8988T (cell line): Measurements from ENCODE around the gene CCDC106.

ENCODE experiments used
- DNase-seq: peaks from one replicate; pipeline ENCODE4 v3.0.0; 2011

The CCDC106 gene

DNA sequence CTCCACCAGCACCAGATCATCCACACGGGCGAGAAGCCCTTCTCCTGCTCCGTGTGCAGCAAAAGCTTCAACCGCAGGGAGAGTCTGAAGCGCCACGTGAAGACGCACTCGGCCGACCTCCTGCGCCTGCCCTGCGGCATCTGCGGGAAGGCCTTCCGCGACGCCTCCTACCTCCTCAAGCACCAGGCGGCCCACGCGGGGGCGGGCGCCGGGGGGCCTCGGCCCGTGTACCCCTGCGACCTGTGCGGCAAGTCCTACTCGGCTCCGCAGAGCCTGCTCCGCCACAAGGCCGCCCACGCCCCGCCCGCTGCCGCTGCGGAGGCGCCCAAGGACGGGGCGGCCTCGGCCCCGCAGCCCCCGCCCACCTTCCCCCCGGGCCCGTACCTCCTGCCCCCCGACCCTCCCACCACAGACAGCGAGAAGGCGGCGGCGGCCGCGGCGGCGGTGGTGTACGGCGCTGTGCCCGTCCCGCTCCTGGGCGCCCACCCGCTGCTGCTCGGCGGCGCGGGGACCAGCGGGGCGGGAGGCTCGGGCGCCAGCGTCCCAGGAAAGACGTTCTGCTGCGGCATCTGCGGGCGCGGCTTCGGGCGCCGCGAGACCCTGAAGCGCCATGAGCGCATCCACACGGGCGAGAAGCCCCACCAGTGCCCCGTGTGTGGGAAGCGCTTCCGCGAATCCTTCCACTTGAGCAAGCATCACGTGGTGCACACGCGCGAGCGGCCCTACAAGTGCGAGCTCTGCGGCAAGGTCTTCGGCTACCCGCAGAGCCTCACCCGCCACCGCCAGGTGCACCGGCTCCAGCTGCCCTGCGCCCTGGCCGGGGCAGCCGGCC is 33.1 kb upstream of the CCDC106 start:
- no peak for DNase-seq

- DNase-seq: no peak
Observed at GRCh38 chr19:55615543-55616394, 32.2 kb upstream of the CCDC106 start.

- DNase-seq: no peak
Observed at GRCh38 chr19:55616395-55616875, 31.6 kb upstream of the CCDC106 start.

GRCh38 chr19:55617426-55617825 is 30.6 kb upstream of the CCDC106 start:
- DNase-seq: no peak

DNA sequence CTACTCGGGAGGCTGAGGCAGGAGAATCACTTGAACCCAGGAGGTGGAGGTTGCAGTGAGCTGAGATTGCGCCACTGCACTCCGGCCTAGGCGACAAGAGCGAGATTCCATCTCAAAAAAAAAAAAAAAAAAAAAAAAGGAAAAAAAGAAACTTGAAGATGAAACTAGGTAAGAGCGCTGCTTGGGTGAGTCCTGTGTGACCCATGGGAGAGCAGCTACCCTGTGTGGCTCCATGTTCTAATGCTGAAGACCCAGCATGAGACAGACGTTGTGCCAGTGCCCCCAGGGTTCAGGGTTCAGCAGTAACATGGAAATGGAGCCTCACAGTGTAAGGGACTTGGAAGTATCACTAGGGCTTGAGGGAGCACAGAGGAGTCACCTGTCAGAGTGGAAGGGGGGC is 29.6 kb upstream of the CCDC106 start:
- DNase-seq: no peak

GRCh38 chr19:55619286-55619685 is 28.7 kb upstream of the CCDC106 start:
- no peak for DNase-seq

GRCh38 chr19:55620410-55621204 is 27.4 kb upstream of the CCDC106 start:
- no peak for DNase-seq

DNA sequence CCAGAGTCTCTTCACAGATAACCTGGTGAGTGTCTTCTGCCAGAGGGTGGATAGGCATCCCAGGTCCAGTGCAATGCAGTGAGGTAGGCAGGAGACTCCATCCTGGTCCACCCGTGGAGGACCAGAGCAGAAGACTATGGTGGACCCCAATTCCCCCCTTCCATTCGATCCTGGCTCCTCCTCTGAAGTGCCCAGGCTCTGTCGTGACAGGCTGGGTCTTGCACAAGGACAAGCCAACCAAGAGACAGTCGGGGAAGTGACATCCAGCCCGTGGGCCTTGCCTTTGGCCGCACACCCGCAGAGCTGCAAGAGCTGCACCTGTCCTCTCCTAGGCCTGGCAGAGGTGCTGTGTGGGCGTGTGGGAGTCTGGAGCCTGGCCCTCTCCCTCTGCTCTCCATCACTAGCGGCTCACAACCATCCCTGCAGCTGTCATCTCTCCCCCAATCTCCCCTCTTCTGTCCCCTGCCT is 26.8 kb upstream of the CCDC106 start:
- no peak for DNase-seq

DNA sequence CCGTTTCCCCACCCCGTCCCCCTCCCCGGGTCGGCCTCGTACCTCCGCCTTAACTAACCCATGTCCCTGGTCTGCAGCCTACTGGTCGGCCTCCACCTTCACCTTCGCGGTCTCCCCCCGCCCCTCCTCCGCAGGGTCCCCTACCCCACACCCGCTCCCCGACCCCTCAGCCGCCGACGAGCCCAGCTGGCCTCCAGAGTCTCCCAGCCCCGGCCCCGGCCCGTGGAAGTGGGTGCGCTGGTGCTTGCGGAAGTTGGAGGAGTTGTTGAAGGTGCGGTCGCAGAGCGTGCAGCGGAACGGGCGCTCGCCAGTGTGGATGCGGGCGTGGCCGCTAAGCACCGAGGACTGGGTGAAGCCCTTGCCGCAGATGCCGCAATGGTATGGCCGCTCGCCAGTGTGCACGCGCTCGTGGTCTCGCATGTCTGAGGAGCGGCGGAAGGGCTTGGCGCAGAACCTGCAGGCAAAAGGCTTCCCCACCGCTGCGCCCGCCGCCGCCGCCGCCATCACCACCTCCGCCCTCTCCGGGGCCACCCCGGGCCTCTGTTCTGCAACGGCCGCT is 26.3 kb upstream of the CCDC106 start:
- DNase-seq: no peak

GRCh38 chr19:55622242-55622969 is 25.6 kb upstream of the CCDC106 start:
- no peak for DNase-seq

DNA sequence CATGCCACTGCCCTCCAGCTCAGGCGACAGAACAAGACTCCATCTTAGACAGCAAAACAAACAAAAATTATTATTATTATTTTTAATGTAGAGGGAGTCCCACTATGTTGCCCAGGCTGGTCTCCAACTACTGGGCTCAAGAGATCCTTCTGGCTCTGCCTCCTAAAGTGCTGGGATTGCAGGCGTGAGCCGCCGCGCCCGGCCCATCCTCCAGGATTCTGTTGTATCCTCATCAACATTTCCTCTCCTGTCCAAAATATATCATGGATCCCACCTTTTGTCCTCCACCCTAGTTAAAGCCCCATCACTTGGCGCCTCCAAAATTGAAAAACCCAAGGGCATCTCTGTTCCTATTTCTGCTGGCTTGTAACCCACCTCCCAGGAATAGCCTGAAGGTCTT is 24.9 kb upstream of the CCDC106 start:
- DNase-seq: no peak

GRCh38 chr19:55623561-55623960 is 24.5 kb upstream of the CCDC106 start:
- DNase-seq: no peak

GRCh38 chr19:55624109-55625003 is 23.7 kb upstream of the CCDC106 start, which contains the start of gene ZNF784:
ZNF784 (minus strand) TSS chr19:55624566; CDS start chr19:55624561, 5 bp downstream.
- DNase-seq: peak; percentile 84

DNA sequence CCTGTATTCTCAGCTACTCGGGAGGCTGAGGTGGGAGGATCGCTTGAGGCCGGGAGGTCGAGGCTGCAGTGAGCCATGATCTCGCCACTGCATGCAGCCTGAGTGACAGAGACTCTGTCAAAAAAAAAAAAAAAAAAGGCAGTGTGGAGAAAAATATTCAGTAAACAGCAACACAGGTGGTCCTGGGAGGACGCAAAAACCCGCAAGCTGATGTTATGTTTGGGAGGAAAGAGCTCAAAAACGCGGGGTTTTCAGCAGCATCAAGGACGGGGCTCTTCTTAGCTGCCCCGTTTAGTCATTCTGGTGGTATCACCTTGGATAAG is 23.0 kb upstream of the CCDC106 start:
- no peak for DNase-seq

DNA sequence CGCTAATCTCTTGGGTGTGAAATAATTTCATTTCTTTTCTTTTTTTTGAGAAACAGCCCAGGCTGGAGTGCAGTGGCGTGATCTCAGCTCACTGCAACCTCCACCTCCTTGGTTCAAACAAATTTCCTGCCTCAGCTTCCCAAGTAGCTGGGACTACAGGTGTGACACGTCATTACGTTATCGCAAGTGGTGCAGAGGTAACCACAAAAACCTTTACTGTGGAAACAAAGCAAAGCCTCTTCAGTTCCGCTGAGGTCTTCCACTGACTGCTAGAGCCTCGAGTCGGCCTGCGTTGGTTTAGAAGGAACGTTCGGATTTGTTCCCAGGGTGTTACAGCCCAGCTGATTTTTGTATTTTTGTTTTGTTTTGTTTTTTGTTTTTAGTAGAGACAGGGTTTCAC is 21.7 kb upstream of the CCDC106 start:
- no peak for DNase-seq

DNA sequence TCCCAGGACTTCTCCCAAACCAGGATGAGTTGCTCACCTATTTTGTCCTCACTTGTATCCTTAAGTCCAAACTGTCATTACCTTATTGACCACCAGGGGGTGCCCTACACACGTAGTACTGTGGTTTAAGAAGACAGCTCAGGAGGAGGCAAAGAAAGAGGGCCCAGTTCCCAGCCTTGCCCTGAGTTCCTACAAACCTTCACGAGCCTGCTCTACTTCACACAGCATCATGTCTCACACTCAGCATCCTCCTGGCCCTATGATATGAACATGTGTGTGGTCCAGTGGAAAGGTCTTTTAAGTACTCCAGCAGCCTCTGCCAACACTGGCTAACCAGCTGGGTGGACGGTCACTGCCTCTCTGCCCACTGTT is 15.6 kb upstream of the CCDC106 start:
- DNase-seq: no peak

DNA sequence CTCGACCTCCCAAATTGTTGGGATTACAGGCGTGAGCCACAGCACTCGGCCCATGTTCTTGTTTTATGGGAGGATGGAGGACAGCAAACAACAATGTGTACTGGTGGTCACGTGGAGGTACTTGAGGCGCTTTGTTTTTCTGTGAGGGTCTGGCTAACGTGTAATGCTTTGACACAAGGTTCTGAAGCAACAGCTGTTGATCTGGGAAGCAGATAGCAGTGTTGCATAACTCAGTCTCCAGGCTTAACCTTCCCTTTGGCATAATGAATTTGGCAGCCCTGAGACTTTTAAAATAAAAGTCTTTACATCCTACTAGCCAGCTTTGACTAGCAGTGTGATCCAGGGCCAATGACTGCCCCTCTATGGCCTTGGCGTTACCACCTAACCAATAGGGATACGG is 14.2 kb upstream of the CCDC106 start:
- no peak for DNase-seq

DNA sequence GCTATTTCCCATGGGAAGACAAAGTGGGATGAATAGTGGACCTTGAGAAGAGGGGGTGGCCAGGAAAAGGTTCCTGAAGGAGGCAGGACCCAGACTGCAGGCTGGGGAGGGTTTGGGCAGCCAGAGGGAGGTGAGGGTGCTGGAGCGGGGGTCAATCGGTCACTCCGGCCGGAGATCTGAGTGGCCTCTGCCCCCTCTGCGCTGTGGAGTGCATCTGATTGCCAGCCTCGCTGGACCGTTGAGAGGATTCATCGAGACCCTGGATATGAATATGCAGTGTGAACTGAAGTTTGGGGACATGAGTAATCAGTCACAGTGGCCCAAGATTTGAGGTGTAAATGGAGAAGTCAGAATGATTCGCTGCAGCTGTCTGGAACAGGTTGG is 12.7 kb upstream of the CCDC106 start:
- DNase-seq: no peak

- DNase-seq: no peak
Observed at GRCh38 chr19:55635856-55636440, 12.1 kb upstream of the CCDC106 start.

GRCh38 chr19:55636723-55637122 is 11.3 kb upstream of the CCDC106 start:
- no peak for DNase-seq

DNA sequence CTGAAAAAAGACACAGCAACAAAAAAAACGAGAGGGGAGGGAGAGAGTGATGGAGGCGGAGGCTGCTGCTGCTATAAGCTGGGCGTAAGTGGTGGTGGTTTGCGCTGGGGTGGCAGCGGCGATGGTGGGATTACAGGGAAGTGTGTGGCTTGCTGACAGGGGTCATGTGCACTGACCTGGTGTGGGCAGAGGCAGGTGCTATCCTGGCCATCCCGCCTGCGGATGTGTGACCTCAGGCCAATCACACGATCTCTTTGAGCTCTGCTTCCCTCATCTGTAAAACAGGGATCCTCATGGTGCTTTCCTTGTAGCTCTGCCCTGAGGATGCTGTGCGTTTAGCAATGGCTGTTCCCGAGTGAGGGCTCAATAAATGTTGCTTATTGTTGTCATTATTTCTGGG is 10.5 kb upstream of the CCDC106 start:
- DNase-seq: no peak
